Mesendoderm (in vitro differentiated cells): ENCODE measurements around the gene TNP2.
A peak's percentile ranks its signal among the peaks of the same experiment; 100 is the strongest.

Experiments
- DNase-seq: peaks from one replicate; pipeline ENCODE4 v3.0.0; 2013
- H2AK5ac ChIP-seq: 2 replicates; pipeline ENCODE4 v1.6.1; 2013; ENCODE audit warnings: low read length, inconsistent platforms
- H2BK120ac ChIP-seq: 2 replicates; pipeline ENCODE4 v1.6.1; 2013; ENCODE audit warnings: low read depth, mild to moderate bottlenecking, low read length, moderate library complexity, mixed read lengths
- H2BK15ac ChIP-seq: replicated peaks from 2 replicates; pipeline ENCODE4 v1.6.1; 2013; ENCODE audit warnings: low read depth, mild to moderate bottlenecking, moderate library complexity
- H2BK5ac ChIP-seq: 2 replicates; pipeline ENCODE4 v1.6.1; 2013; ENCODE audit warnings: low read length, inconsistent platforms
- H3K18ac ChIP-seq: 2 replicates; pipeline ENCODE4 v1.6.1; 2013; ENCODE audit warnings: mild to moderate bottlenecking, low read length, mixed read lengths
- H3K23ac ChIP-seq: one replicate; pipeline ENCODE4 v1.6.1; 2013; ENCODE audit warnings: low read length
- H3K27ac ChIP-seq: 2 replicates; pipeline ENCODE4 v1.5.1; 2013; ENCODE audit warnings: low read depth, mild to moderate bottlenecking, inconsistent platforms, low read length, moderate library complexity
- H3K27me3 ChIP-seq: 2 replicates; pipeline ENCODE4 v1.6.1; 2013; ENCODE audit warnings: low read length, control low read depth, mild to moderate bottlenecking, inconsistent platforms; ENCODE audit not compliant: insufficient read depth, poor library complexity
- H3K36me3 ChIP-seq: 2 replicates; pipeline ENCODE4 v1.6.1; 2013; ENCODE audit warnings: low read length, inconsistent platforms; ENCODE audit not compliant: control insufficient read depth, insufficient read depth
- H3K4ac ChIP-seq: one replicate; pipeline ENCODE4 v1.6.1; 2013; ENCODE audit warnings: low read depth, mild to moderate bottlenecking, low read length, moderate library complexity
- H3K4me1 ChIP-seq: 2 replicates; pipeline ENCODE4 v1.6.1; 2013; ENCODE audit warnings: low read depth, low read length, inconsistent platforms; ENCODE audit not compliant: control insufficient read depth
- H3K4me2 ChIP-seq: 2 replicates; pipeline ENCODE4 v1.6.1; 2013; ENCODE audit warnings: low read length
- H3K4me3 ChIP-seq: 2 replicates; pipeline ENCODE4 v1.5.1; 2013; ENCODE audit warnings: mild to moderate bottlenecking, low read length
- H3K56ac ChIP-seq: one replicate; pipeline ENCODE4 v1.6.1; 2013; ENCODE audit warnings: low read length
- H3K79me1 ChIP-seq: 2 replicates; pipeline ENCODE4 v1.6.1; 2013; ENCODE audit warnings: low read length, inconsistent platforms
- H3K79me2 ChIP-seq: 2 replicates; pipeline ENCODE4 v1.6.1; 2013; ENCODE audit warnings: mild to moderate bottlenecking, low read length; ENCODE audit not compliant: control insufficient read depth, insufficient read depth
- H3K9ac ChIP-seq: 2 replicates; pipeline ENCODE4 v1.6.1; 2013; ENCODE audit warnings: low read length, inconsistent platforms
- H4K5ac ChIP-seq: one replicate; pipeline ENCODE4 v1.6.1; 2013; ENCODE audit warnings: low read length
- H4K8ac ChIP-seq: one replicate; pipeline ENCODE4 v1.6.1; 2013; ENCODE audit warnings: low read depth, mild to moderate bottlenecking, control low read depth, low read length, moderate library complexity
- WGBS: extraction: QIAGEN DNeasy Blood & Tissue Kit; methylation state at CpG from one replicate; pipeline ENCODE4 v1.1.7; 2013; ENCODE audit warnings: low lambda C conversion rate, missing lambda C conversion rate; ENCODE audit not compliant: insufficient coverage; ENCODE audit errors: extremely low coverage; 5-methylcytosine and 5-hydroxymethylcytosine counted together

The TNP2 gene

DNA sequence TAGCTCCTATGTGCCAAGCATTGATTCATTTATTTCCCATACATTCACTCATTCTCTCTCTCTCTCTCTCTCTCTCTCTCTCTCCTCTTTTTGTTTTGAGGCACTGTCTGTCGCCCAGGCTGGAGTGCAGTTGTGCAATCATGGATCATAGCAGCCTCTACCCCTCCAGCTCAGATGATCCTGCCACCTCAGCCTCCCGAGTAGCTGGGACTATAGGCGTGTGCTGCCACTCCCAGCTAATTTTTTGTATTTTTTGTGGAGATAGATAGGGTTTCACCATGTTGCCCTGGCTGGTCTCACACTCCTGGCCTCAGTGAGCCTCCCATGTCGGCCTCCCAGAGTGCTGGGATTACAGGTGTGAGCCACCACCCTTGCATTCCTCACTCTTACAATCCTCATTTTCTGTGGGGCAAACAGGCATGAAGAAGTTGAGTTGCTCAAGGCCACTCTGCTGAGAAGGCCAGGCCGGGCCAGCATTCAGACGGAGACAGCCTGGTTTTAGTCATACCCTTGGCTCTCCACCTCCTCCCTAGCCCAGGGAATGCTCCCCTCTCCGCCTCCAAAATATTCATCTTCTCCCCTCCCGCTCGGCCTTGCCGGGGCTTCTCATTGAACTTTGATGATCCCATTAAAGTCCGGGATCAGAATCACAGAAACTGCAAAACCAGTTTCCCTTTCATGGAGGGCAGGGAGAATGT is 7.9 kb upstream of the TNP2 start:
- H3K27ac ChIP-seq: no peak overlapping the region
- no peaks in the 10 kb centered on the region for H3K79me1 ChIP-seq
- no peak overlapping the region for H2BK15ac ChIP-seq
- H3K4ac ChIP-seq: no peak overlapping the region
- H3K9ac ChIP-seq: no peak overlapping the region
- no peaks in the 10 kb centered on the region for H3K36me3 ChIP-seq
- peaks cover 2% of the 10 kb centered on the region for H3K4me1 ChIP-seq
- H3K23ac ChIP-seq: no peak overlapping the region
- H3K4me3 ChIP-seq: no peak overlapping the region
- no peak overlapping the region for H3K4me2 ChIP-seq
- H3K56ac ChIP-seq: no peak overlapping the region
- no peak for DNase-seq
- no peak overlapping the region for H2BK5ac ChIP-seq
- H3K18ac ChIP-seq: no peak overlapping the region
- H2BK120ac ChIP-seq: no peak overlapping the region
- no peaks in the 10 kb centered on the region for H3K27me3 ChIP-seq
- no CpG with 5 or more reads among the region's 11 CpGs for WGBS
- H3K79me2 ChIP-seq: no peaks in the 10 kb centered on the region
- H4K5ac ChIP-seq: no peak overlapping the region
- no peak overlapping the region for H2AK5ac ChIP-seq
- H4K8ac ChIP-seq: no peak overlapping the region

DNA sequence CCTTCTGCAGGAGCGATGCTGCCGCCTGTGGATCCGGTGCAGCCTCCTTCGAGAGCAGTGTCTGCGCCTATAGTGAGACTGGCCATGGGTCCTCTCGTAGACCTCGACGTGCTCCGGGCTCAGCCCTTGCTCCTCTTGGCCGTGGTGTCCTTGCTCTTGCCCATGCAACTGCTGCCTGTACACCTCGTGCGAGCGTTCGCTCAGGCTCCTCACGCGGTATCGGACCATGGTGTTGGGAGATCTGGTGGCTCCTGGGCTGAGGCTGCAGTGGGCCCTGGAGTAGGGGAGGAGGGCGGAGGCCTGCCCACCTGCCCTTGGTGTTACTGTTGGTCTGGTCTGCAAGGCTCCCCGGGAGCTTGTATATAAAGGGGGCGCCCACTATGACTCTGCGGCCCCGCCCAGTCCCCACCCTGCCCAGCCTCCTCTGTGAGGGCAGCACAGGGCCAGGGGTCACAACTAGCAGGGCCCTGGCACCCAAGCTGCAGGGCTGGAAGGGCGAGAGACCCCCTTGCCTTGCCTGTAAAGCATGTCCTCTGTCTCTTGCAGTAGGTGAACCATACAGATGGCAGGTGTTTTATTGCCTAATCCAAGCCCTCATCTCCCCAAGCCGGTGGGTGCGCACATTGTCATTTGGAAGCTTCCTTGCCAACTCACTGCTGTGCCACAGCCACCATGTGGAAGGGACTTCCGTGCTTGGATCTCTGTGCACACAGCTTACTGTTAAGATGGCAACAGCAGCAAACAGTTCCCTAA is 7.2 kb upstream of the TNP2 start, which contains the start of gene PRM2:
TSS of gene PRM2 (minus strand) at position 338 of the 753 bp plus-strand sequence. CDS start at position 228, 110 bp downstream.
- no CpG with 5 or more reads among the region's 26 CpGs for WGBS
- H3K56ac ChIP-seq: no peak within 1 kb of the TSS
- H3K4ac ChIP-seq: no peak within 1 kb of the TSS
- H3K4me2 ChIP-seq: no peak within 1 kb of the TSS
- H2BK15ac ChIP-seq: no peak within 1 kb of the TSS
- H2BK5ac ChIP-seq: no peak within 1 kb of the TSS
- DNase-seq: no peak
- no peaks in the 10 kb centered on the region for H3K79me1 ChIP-seq
- no peak within 1 kb of the TSS for H3K4me3 ChIP-seq
- H3K27ac ChIP-seq: no peak within 1 kb of the TSS
- no peak within 1 kb of the TSS for H2AK5ac ChIP-seq
- H3K36me3 ChIP-seq: no peaks in the 10 kb centered on the region
- H4K8ac ChIP-seq: no peak within 1 kb of the TSS
- peaks cover 2% of the 10 kb centered on the region for H3K4me1 ChIP-seq
- H3K23ac ChIP-seq: no peak within 1 kb of the TSS
- H4K5ac ChIP-seq: no peak within 1 kb of the TSS
- no peak within 1 kb of the TSS for H3K9ac ChIP-seq
- H3K18ac ChIP-seq: no peak within 1 kb of the TSS
- H3K79me2 ChIP-seq: no peaks in the 10 kb centered on the region
- no peaks in the 10 kb centered on the region for H3K27me3 ChIP-seq
- no peak within 1 kb of the TSS for H2BK120ac ChIP-seq

DNA sequence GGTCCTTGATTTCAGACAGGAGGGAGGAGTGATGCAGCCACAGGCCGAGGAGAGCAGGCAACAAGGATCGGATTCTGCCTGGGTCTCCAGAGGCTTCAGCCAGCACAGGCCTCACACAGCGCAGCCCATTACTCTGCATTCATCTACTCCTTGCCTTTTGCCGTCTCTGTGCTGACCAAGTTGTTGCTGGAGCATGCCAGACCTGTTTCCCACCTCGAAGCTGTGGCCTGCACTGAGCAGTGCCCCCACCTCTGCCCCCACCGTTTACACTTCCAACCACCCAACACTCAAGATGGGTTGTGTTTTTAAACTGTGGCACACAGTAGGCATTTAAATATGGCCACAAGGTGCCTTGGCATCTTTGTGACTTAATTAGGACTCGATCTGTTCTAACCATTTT is 5.8 kb upstream of the TNP2 start:
- Histone ChIP-seq H3K4ac (no peak overlapping the region), H3K36me3 (no peaks in the 10 kb centered on the region), H3K23ac (no peak overlapping the region), H3K4me3 (no peak overlapping the region), H3K56ac (no peak overlapping the region), H3K9ac (no peak overlapping the region), H3K18ac (no peak overlapping the region), H2BK120ac (no peak overlapping the region), H3K27ac (no peak overlapping the region), H2AK5ac (no peak overlapping the region), H3K27me3 (no peaks in the 10 kb centered on the region), H3K79me1 (no peaks in the 10 kb centered on the region), H3K4me2 (no peak overlapping the region), H3K4me1 (peaks cover 2% of the 10 kb centered on the region), H3K79me2 (no peaks in the 10 kb centered on the region), H4K5ac (no peak overlapping the region), H4K8ac (no peak overlapping the region), H2BK5ac (no peak overlapping the region), H2BK15ac (no peak overlapping the region)
- no CpG with 5 or more reads among the region's 7 CpGs for WGBS
- no peak for DNase-seq

DNA sequence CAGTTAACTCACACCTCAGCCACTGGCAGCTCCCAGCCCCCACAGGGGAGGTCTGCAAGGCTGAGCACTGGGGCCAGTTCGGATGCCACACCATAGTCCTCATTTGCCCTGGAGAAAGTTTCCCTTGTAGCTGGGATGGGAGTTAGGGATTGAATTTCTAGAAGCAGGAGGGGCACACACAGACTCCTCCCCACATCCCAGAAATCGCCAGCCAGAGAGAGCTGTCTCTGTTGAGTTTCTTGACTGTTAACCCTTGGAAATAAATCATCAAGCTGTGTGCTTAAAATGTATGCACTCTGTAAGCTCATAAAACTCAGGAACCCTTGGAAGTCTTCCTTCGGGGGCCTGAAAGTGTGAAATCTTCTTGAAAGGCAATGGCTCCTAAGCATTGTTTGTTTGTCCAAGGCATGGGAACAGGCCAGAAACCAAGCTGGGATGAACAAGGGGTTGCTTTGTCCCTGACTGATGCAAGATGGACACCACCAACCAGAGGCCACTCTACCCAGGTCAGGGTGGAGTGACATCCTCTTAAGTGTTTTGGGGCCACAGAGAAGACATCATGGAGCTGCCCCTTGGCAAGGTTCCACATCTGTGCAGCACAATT is 4.7 kb upstream of the TNP2 start:
- Histone ChIP-seq H3K4ac (no peak overlapping the region), H3K23ac (no peak overlapping the region), H3K4me3 (no peak overlapping the region), H2BK15ac (no peak overlapping the region), H3K4me2 (no peak overlapping the region), H3K56ac (no peak overlapping the region), H3K79me2 (no peaks in the 10 kb centered on the region), H3K27me3 (no peaks in the 10 kb centered on the region), H4K5ac (no peak overlapping the region), H2AK5ac (no peak overlapping the region), H3K18ac (no peak overlapping the region), H4K8ac (no peak overlapping the region), H3K27ac (no peak overlapping the region), H3K36me3 (no peaks in the 10 kb centered on the region), H2BK120ac (no peak overlapping the region), H3K79me1 (no peaks in the 10 kb centered on the region), H3K4me1 (peaks cover 2% of the 10 kb centered on the region), H2BK5ac (no peak overlapping the region), H3K9ac (no peak overlapping the region)
- no CpG with 5 or more reads among the region's 3 CpGs for whole genome bisulfite sequencing
- DNase-seq: peak; percentile 54

DNA sequence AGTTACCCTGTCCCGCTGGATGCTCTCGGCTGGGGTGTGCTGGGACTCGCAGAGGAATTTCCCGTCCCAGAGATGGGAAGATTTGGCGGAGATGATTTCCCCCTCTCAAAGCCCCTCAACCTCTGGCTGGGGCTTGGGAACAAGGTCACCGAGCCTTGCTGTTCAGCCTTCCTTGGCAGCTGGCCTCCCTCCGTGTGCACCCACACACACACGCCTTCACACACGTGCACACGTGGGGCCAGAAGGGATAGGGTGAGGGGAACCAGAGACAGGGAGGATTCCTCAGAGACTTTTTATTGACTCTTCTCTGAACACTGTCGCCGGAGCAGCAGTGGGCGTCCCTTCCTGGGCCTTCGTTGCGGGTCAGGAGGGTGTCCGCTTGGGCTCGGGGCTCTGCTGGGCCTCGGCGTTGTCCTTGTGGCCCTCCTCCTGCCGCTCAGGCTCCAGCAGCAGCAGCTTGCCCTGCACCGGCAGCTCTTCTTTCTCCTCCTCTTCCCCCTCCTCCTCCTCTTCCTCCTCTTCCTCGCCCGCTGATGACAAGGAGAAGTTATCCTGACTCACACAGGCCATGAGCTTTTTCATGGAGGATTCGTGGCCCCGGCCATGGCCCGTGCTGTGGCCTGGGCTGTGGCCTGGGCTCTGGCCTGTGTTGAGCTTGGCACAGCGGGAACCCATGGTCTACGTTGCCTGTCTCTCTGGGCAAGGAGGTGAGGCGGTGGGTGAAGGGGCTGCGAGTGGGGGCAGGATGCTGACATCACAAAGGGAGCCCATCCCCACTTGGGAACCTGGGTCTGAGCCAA is 4.0 kb upstream of the TNP2 start, which contains the start of gene PRM3:
TSS of gene PRM3 (minus strand) at position 709 of the 800 bp plus-strand sequence. CDS start at position 675, 34 bp downstream.
- Histone ChIP-seq H3K27ac (no peak within 1 kb of the TSS), H3K36me3 (no peaks in the 10 kb centered on the region), H3K79me2 (no peaks in the 10 kb centered on the region), H3K4me3 (no peak within 1 kb of the TSS), H3K79me1 (no peaks in the 10 kb centered on the region), H3K4me2 (no peak within 1 kb of the TSS), H2AK5ac (no peak within 1 kb of the TSS), H3K23ac (no peak within 1 kb of the TSS), H4K5ac (no peak within 1 kb of the TSS), H3K27me3 (no peaks in the 10 kb centered on the region), H3K56ac (no peak within 1 kb of the TSS), H2BK15ac (no peak within 1 kb of the TSS), H3K4me1 (peaks cover 2% of the 10 kb centered on the region), H3K9ac (no peak within 1 kb of the TSS), H2BK5ac (no peak within 1 kb of the TSS), H2BK120ac (no peak within 1 kb of the TSS), H4K8ac (no peak within 1 kb of the TSS), H3K4ac (no peak within 1 kb of the TSS), H3K18ac (no peak within 1 kb of the TSS)
- no CpG with 5 or more reads among the region's 30 CpGs for WGBS
- no peak for DNase-seq
